Spleen (tissue), 11 donors: Measurements from ENCODE around the gene LTN1. TPM values are rescaled to one million over a fixed set of nuclear protein-coding genes. Genes with fewer than 3 reads are reported as not detected.

Experiments
- DNase-seq: peaks from one replicate; pipeline ENCODE4 v3.0.0-alpha.2; 2020
- H3K27ac ChIP-seq, 8 donors: fragments of 200-600 bp; sonication (generic) in 7 of 8; 1 replicate in 4 of 8; 2 replicates in 4 of 8; pipeline versions ENCODE4 v1.5.0 to v1.8.0; 2016 to 2021; ENCODE audit warnings: inconsistent platforms in 4 of 8, mild to moderate bottlenecking in 4 of 8, moderate library complexity in 1 of 8
- H3K27me3 ChIP-seq, 7 donors: fragments of 200-600 bp; sonication (generic) in 6 of 7; replicated peaks in 1 of 7; 1 replicate in 4 of 7; 2 replicates in 3 of 7; pipeline versions ENCODE4 v1.5.0 to v1.8.0; 2016 to 2021; ENCODE audit warnings: inconsistent platforms in 3 of 7, mild to moderate bottlenecking in 1 of 7
- H3K36me3 ChIP-seq, 6 donors: fragments of 200-600 bp; sonication (generic) in 5 of 6; 1 replicate in 4 of 6; 2 replicates in 2 of 6; pipeline versions ENCODE4 v1.5.0 to v1.8.0; 2016 to 2021; ENCODE audit warnings: inconsistent platforms in 2 of 6
- H3K4me1 ChIP-seq, 6 donors: fragments of 200-600 bp; sonication (generic) in 5 of 6; 1 replicate in 3 of 6; 2 replicates in 3 of 6; pipeline versions ENCODE4 v1.5.0 to v1.8.0; 2016 to 2021; ENCODE audit warnings: inconsistent platforms in 3 of 6
- H3K4me3 ChIP-seq, 8 donors: fragments of 200-600 bp; sonication (generic) in 7 of 8; 1 replicate in 4 of 8; 2 replicates in 4 of 8; pipeline versions ENCODE4 v1.5.0 to v1.8.0; 2016 to 2021; ENCODE audit warnings: inconsistent platforms in 4 of 8, mild to moderate bottlenecking in 4 of 8, moderate library complexity in 2 of 8
- H3K9me3 ChIP-seq, 8 donors: fragments of 200-600 bp; sonication (generic) in 7 of 8; 1 replicate in 4 of 8; 2 replicates in 4 of 8; pipeline versions ENCODE4 v1.5.0 to v1.8.0; 2016 to 2021; ENCODE audit warnings: inconsistent platforms in 4 of 8
- POLR2A ChIP-seq, 3 donors: fragments of 450-650 bp; IDR thresholded peaks; one replicate each; pipeline ENCODE4 v1.5.1; 2017; ENCODE audit warnings: antibody characterized with exemption in 3 of 3, mild to moderate bottlenecking in 1 of 3
- POLR2AphosphoS5 ChIP-seq, 3 donors: sonication (generic); formaldehyde crosslinking; IDR thresholded peaks; one replicate each; pipeline ENCODE4 v1.5.1; 2017; ENCODE audit warnings: antibody characterized with exemption in 3 of 3
- WGBS, 5 donors: extraction: QIAGEN DNeasy Blood & Tissue Kit in 3 of 5; methylation state at CpG; one replicate each; pipeline versions ENCODE4 v1.1.5 to v1.1.7; 2013 to 2018; 5-methylcytosine and 5-hydroxymethylcytosine counted together
- intact Hi-C: fragments of 100-400 bp; cut with DNase I; formaldehyde crosslinking; loops from one replicate; pipeline ENCODE4 v1.15.0; 2023; ENCODE audit warnings: low total_unique reads
- polyA plus RNA-seq, 3 donors: library from polyadenylated mRNA; stranded (reverse); fragments of 200-250 nt; gene quantifications; one replicate each; pipeline ENCODE4 v1.2.1, GENCODE V29; 2013
- total RNA-seq, 7 donors: library from RNA; depleted of rRNA in 3 of 7; stranded (reverse); fragments of >200 nt in 3 of 7; fragmentation: NEBNext Ultra II Directional in 4 of 7; extraction: Animal tissue kit (Norgen Biotek cat#: 25700) in 4 of 7; gene quantifications; one replicate each; pipeline versions ENCODE4 v1.1.0 to v1.2.1, GENCODE V29; 2016 to 2021
- TF ChIP-seq, protein P1 (sequence below), 11 experiments: fragments of 200-600 bp in 7 of 11; fragments of 450-650 bp in 4 of 11; sonication (generic) in 4 of 11; IDR thresholded peaks in 8 of 11; conservative IDR thresholded peaks in 3 of 11; 1 replicate in 7 of 11; 2 replicates in 4 of 11; pipeline versions ENCODE4 v1.4.0 to v1.8.0; 2016 to 2021; ENCODE audit warnings: antibody characterized with exemption in 11 of 11, inconsistent platforms in 4 of 11, mild to moderate bottlenecking in 1 of 11
- donor health status: healthy with polysubstance abuse.
- donor health status: DM: no; HTN: no; CAD: no; lungs with moderate emphysema.
- donor health status: DM: no; HTN: no; CAD: no.
- donor health status: Bipolar disorder and iron deficiency.
- donor health status: healthy.
- donor health status: DM: no; HTN: no; CAD: no.
- donor health status: DM: yes; HTN: yes; CAD: no.

The LTN1 gene
- total and polyA plus RNA-seq, 10 donors = 4.6 to 37.3 (median 28.7) TPM

DNA sequence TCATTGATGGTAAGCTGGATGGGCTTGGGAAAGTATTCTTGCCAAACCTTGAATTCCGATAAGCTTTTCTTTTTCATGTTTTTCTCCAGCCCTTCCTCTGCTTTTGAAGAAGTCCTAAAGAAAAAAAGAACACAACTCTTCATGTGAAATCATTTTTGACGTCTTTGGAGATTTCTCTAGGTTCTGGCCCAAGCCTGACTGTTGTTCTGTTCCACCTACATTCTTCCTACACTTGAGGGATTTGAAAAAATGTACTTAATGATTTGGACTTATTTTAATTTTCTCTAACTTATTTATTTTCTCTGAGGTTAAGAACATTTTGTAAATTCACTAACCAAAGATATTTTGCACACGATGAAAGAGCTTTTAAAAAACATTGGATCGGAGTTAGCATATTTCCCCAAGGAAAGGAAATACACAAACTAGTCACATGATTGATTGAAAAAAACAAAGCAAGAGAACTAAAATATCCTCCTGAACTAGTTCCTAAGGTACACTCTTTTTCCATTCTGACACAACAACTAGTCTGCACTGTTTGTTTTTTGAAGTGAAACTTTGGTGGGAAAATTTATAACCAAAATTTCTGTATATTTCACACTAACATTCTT is 82.3 kb downstream of the LTN1 start:
- no peak for DNase-seq
- Histone ChIP-seq H3K9me3 (no peaks in the 10 kb centered on the region), H3K27ac (no peak overlapping the region), H3K36me3 (no peaks in the 10 kb centered on the region), H3K27me3 (no peaks in the 10 kb centered on the region), H3K4me3 (no peak overlapping the region), H3K4me1 (no peaks in the 10 kb centered on the region)
- WGBS, 5 donors = 77 to 88% (median 85%) methylated on average over 4 of the region's 4 CpGs
- no peak for TF ChIP-seq POLR2A (IDR thresholded peaks at IDR 0.05)
- TF ChIP-seq, protein P1, sequence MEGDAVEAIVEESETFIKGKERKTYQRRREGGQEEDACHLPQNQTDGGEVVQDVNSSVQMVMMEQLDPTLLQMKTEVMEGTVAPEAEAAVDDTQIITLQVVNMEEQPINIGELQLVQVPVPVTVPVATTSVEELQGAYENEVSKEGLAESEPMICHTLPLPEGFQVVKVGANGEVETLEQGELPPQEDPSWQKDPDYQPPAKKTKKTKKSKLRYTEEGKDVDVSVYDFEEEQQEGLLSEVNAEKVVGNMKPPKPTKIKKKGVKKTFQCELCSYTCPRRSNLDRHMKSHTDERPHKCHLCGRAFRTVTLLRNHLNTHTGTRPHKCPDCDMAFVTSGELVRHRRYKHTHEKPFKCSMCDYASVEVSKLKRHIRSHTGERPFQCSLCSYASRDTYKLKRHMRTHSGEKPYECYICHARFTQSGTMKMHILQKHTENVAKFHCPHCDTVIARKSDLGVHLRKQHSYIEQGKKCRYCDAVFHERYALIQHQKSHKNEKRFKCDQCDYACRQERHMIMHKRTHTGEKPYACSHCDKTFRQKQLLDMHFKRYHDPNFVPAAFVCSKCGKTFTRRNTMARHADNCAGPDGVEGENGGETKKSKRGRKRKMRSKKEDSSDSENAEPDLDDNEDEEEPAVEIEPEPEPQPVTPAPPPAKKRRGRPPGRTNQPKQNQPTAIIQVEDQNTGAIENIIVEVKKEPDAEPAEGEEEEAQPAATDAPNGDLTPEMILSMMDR (IDR thresholded peaks at IDR 0.05 in 8 of 11, conservative IDR thresholded peaks at IDR 0.05 in 3 of 11) = no peak
- no peak for TF ChIP-seq POLR2AphosphoS5 (IDR thresholded peaks at IDR 0.05)
- intact Hi-C loops = no loop called here

DNA sequence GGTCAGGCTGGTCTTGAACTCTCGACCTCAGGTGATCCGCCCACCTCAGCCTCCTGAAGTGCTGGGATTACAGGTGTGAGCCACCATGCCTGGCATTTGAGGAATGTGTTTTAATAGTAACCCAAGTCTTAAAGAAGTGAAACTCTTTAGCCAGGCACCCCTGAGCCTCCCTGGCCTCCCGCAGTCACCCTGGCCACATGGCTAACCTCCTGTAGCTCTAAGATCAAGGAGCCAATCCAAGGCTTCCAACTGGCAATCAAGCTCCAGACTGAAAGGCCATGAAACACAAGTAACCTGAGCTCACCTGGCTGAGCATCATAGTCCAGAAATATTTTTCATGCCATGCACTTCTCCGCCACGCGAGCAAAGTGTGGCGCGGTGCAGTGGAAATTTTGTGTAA is 84.3 kb downstream of the LTN1 start:
- intact Hi-C loops = no loop called here
- TF ChIP-seq POLR2A (IDR thresholded peaks at IDR 0.05) (no peak), POLR2AphosphoS5 (IDR thresholded peaks at IDR 0.05) (no peak)
- TF ChIP-seq, protein P1 (IDR thresholded peaks at IDR 0.05 in 8 of 11, conservative IDR thresholded peaks at IDR 0.05 in 3 of 11) = no peak
- 94 to 98% (median 95%) methylated on average over 7 to 8 of the region's 8 CpGs for WGBS, 5 donors
- Histone ChIP-seq H3K27me3 (no peaks in the 10 kb centered on the region), H3K27ac (no peak overlapping the region), H3K9me3 (no peaks in the 10 kb centered on the region), H3K4me1 (no peaks in the 10 kb centered on the region), H3K36me3 (no peaks in the 10 kb centered on the region), H3K4me3 (no peak overlapping the region)
- no peak for DNase-seq

DNA sequence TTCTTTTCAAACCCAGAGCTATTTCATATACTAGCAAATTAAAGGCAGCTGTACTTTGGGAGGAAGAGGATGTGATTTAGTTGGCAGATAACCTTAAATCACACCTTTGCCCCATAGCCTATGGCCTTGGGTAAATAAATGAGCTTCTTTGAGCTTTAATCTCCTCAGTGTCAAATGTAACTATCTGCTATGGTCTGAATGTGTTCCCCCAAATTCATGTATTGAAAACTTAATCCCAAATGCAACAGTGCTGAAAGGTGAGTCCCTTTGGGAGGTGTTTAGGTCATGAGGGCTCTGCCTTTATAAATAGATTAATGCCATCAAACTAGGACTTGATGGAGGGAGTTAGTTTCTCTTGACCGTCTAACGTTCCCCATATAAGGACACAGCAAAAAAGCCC is 85.8 kb downstream of the LTN1 start:
- no peak overlapping the region for H3K4me3 ChIP-seq
- H3K4me1 ChIP-seq = no peaks in the 10 kb centered on the region
- H3K36me3 ChIP-seq = no peaks in the 10 kb centered on the region
- intact Hi-C loops = no loop called here
- TF ChIP-seq POLR2AphosphoS5 (IDR thresholded peaks at IDR 0.05) = no peak
- TF ChIP-seq, protein P1 (IDR thresholded peaks at IDR 0.05 in 8 of 11, conservative IDR thresholded peaks at IDR 0.05 in 3 of 11) = no peak
- no peak for TF ChIP-seq POLR2A (IDR thresholded peaks at IDR 0.05)
- DNase-seq = no peak
- peaks cover 0 to 4% (median 0%) of the 10 kb centered on the region in 8 donors for H3K9me3 ChIP-seq
- H3K27ac ChIP-seq = no peak overlapping the region
- no peaks in the 10 kb centered on the region for H3K27me3 ChIP-seq
- WGBS, 5 donors = 76 to 95% (median 81%) methylated on average over 2 of the region's 2 CpGs

DNA sequence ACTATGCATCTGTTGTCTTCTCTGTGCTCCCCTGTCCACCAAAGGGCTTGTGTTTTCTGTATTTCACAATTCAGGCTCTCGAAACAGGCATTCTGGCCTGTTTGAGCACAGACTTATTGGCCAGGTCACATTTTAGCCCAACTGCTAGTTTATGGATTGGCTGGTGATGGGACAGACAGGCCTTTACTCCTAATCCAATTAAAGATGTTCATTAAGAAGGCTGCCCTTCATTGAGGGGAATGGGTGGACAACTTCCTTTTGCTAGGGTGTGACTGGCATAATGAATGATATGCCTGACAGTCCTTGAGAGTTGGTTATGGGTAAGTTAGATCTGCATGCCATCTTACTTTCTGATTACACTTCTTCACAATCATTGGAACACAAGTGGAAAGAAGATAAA is 86.4 kb downstream of the LTN1 start:
- Histone ChIP-seq H3K9me3 (peaks cover 0 to 4% (median 0%) of the 10 kb centered on the region in 8 donors), H3K4me1 (no peaks in the 10 kb centered on the region), H3K36me3 (no peaks in the 10 kb centered on the region), H3K27me3 (no peaks in the 10 kb centered on the region), H3K4me3 (no peak overlapping the region), H3K27ac (no peak overlapping the region)
- TF ChIP-seq, protein P1 (IDR thresholded peaks at IDR 0.05 in 8 of 11, conservative IDR thresholded peaks at IDR 0.05 in 3 of 11) = no peak
- DNase-seq = no peak
- intact Hi-C loops = no loop called here
- 80 to 93% (median 85%) methylated on average over 1 of the region's 1 CpG for WGBS, 5 donors
